Activated T-helper 2 cell treated with anti-CD3 and anti-CD28 coated beads, Interferon-gamma antibody, Interleukin-2, Interleukin-4, amounts not matched to agents 10 μg/mL and 5 μg/mL and 100 μg/mL, durations not matched to agents 14 hours and 24 hours and 36 hours (primary cell): Measurements from ENCODE around the gene STK17B. TPM values are rescaled to one million over a fixed set of nuclear protein-coding genes. Genes with fewer than 3 reads are reported as not detected.

Experiments
- DNase-seq: peaks from one replicate; pipeline ENCODE4 v3.0.0; 2021; ENCODE audit warnings: low spot score
- H3K27ac Mint-ChIP-seq: one replicate; pipeline ENCODE4 v1.8.0; 2021; ENCODE audit warnings: mixed read lengths
- H3K27me3 Mint-ChIP-seq: one replicate; pipeline ENCODE4 v1.8.0; 2021; ENCODE audit warnings: low read depth, mixed read lengths
- H3K36me3 Mint-ChIP-seq: one replicate; pipeline ENCODE4 v1.8.0; 2021; ENCODE audit warnings: low read depth, mixed read lengths
- H3K4me1 Mint-ChIP-seq: one replicate; pipeline ENCODE4 v1.8.0; 2021; ENCODE audit warnings: low read depth, mixed read lengths
- H3K4me3 Mint-ChIP-seq: one replicate; pipeline ENCODE4 v1.8.0; 2021; ENCODE audit warnings: low read depth, mild to moderate bottlenecking, moderate library complexity, mixed read lengths
- H3K9me3 Mint-ChIP-seq: one replicate; pipeline ENCODE4 v1.8.0; 2021; ENCODE audit warnings: mixed read lengths
- intact Hi-C: fragments of 100-400 bp; cut with micrococcal nuclease; formaldehyde crosslinking; loops from one replicate; pipeline ENCODE4 v1.15.1; 2023
- total RNA-seq: library from RNA; stranded (reverse); gene quantifications from 2 replicates; pipeline ENCODE4 v1.2.3, GENCODE V29; 2022

The STK17B gene
- total RNA-seq, result 176 and 178 TPM in 2 replicates

DNA sequence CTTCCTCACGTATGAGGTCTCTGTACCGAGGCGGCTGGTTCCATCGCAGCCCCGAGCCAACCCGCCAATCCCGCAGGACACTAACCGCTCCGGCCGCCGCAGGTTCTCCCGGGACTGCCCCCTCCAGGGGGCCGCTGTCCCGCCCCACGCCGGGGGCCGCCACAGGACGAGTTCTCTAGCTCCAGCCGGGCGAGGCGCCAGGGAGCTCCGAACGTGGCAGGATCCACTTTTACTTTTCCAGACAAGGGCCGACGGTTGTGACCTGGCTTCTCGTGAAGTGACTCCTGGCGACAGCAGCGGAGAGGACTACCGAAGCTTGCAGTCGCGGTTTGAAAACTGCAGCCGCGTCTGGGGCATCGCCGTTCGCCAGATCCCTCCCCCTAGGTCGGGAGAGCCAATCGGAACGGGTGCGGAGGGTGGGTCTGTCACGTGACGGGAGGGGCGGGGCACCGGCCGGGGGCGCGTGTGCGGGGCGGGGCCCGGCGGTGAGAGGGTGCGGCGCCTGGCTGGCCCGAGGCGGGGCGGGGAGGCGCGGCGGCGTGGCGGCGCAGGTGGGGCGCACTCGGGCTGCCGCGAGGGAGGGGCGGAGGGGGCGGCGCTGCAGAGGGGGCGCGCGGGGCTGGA is at the start of gene STK17B:
TSS of gene STK17B (minus strand) at position 331 of the 624 bp plus-strand sequence. CDS start 8,195 bp downstream, outside the sequence.
- peaks cover 45% of the 10 kb centered on the region for H3K36me3 Mint-ChIP-seq
- H3K27ac Mint-ChIP-seq, result peak within 1 kb of the TSS; percentile 93
- no peaks in the 10 kb centered on the region for H3K27me3 Mint-ChIP-seq
- DNase-seq, result peak; percentile 94
- intact Hi-C loops, result loop anchor here (1.0 to 10.0 kb wide), 4 partner anchors 40 to 637 kb away; no protein-coding TSS in a partner anchor
- H3K4me3 Mint-ChIP-seq, result peak within 1 kb of the TSS; percentile 96
- no peaks in the 10 kb centered on the region for H3K9me3 Mint-ChIP-seq
- H3K4me1 Mint-ChIP-seq, result peaks cover 44% of the 10 kb centered on the region

DNA sequence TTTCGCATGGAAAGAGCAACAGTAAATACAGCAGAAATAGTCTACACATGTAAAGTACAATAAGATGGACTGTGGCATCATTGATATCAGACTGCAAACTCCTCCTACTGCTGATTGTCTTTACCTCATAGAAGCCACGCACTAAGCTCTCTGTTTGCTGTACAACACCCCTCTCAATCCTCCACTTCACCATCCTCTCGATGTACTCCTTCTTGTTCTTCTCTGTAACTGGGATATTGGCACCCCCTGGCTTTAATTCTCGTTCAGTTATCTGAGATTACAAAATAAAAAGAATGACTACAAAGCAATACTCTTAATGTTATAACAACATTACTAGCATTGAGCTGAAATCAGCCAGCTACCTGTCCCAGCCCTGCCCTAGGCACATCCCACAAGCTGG is 49.3 kb upstream of the STK17B start:
- no peak overlapping the region for H3K4me3 Mint-ChIP-seq
- DNase-seq, result no peak
- intact Hi-C loops, result no loop called here
- H3K9me3 Mint-ChIP-seq, result peaks cover 3% of the 10 kb centered on the region
- H3K4me1 Mint-ChIP-seq, result peaks cover 35% of the 10 kb centered on the region
- H3K27ac Mint-ChIP-seq, result no peak overlapping the region
- H3K36me3 Mint-ChIP-seq, result peaks cover 32% of the 10 kb centered on the region
- no peaks in the 10 kb centered on the region for H3K27me3 Mint-ChIP-seq

DNA sequence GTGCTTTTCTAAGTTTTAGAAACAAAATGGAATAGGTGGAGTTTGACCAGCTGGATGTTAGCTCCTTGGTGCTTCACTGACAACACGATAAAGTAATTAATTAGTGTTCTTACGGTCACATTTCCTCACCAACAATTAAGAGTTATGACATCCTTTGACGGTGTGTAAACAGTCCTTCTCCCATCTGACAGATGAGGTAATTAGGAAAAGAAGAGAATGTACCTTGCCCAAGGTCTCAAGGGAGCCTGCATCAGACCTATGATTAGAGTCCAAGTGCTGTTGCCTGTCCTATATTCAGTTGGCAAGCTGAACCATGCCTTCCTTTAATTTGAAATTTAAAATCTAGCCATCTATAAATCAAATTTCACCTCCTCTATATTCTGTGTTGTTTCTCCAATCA is 48.3 kb upstream of the STK17B start:
- peaks cover 28% of the 10 kb centered on the region for H3K36me3 Mint-ChIP-seq
- DNase-seq, result no peak
- no peak overlapping the region for H3K27ac Mint-ChIP-seq
- peaks cover 33% of the 10 kb centered on the region for H3K4me1 Mint-ChIP-seq
- peaks cover 3% of the 10 kb centered on the region for H3K9me3 Mint-ChIP-seq
- intact Hi-C loops, result no loop called here
- H3K4me3 Mint-ChIP-seq, result no peak overlapping the region
- H3K27me3 Mint-ChIP-seq, result no peaks in the 10 kb centered on the region

DNA sequence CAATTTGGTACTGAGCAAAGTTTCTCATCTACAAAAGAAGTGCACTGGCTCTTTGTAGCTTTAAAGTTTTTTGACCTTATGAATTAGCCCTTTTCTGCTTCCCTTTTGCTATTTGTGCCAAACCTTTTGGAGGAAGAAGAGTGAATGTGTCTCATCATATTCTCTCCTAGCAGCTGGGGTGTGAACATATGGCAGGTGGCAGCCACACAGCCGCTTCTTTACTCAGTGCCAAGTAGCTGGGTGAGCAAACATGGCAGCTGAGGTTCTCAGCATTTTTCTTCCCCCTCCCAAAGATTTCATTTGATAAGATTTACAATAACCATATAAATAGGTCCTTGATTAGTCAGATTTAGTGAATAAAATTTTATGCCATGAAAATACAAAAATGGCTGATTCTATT is 46.7 kb upstream of the STK17B start:
- intact Hi-C loops, result no loop called here
- no peak overlapping the region for H3K4me3 Mint-ChIP-seq
- peaks cover 3% of the 10 kb centered on the region for H3K9me3 Mint-ChIP-seq
- H3K36me3 Mint-ChIP-seq, result peaks cover 12% of the 10 kb centered on the region
- peaks cover 27% of the 10 kb centered on the region for H3K4me1 Mint-ChIP-seq
- H3K27me3 Mint-ChIP-seq, result no peaks in the 10 kb centered on the region
- no peak for DNase-seq
- H3K27ac Mint-ChIP-seq, result no peak overlapping the region

DNA sequence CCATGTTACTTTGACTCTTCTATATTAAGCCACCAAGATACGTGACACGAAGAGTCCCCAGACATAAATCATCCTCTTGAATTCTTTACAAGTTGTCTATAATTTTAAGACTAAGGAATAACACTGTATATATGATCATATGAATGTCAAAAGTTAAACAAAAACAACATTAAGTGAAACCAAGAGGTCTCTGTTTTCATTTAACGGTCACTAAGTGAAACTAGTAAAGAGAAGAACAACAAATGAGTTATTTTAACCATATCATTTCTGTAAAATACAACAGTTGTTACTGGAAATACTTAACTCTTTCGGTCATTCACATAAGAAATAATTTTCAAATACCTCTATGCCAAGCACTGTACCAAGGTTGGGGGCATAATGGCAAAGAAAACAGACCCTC is 45.7 kb upstream of the STK17B start:
- Mint-ChIP-seq H3K4me3 (no peak overlapping the region), H3K36me3 (peaks cover 8% of the 10 kb centered on the region), H3K27me3 (no peaks in the 10 kb centered on the region), H3K27ac (no peak overlapping the region), H3K9me3 (peaks cover 8% of the 10 kb centered on the region), H3K4me1 (peaks cover 27% of the 10 kb centered on the region)
- intact Hi-C loops, result no loop called here
- no peak for DNase-seq

DNA sequence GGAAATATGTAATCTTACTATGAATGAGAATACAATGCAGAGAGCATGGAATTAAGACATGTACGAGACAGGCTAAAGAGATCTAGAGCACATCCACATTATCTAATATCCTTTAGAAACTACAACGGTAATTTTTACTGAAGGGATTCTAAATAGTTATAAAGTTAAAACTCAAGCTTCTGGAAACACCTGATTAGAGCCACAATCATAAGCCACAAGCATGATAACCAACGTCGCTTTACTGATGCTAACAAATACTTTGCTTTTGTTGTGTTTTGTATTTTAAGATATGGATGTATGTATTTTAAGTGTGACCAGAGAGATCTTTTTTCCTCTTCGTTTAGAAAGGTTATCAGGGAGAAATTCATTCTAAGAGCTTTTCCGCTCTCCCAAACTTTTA is 44.0 kb upstream of the STK17B start:
- Mint-ChIP-seq H3K27me3 (no peaks in the 10 kb centered on the region), H3K36me3 (peaks cover 7% of the 10 kb centered on the region), H3K4me3 (no peak overlapping the region), H3K4me1 (peaks cover 31% of the 10 kb centered on the region), H3K27ac (no peak overlapping the region), H3K9me3 (peaks cover 6% of the 10 kb centered on the region)
- DNase-seq, result no peak
- intact Hi-C loops, result no loop called here

DNA sequence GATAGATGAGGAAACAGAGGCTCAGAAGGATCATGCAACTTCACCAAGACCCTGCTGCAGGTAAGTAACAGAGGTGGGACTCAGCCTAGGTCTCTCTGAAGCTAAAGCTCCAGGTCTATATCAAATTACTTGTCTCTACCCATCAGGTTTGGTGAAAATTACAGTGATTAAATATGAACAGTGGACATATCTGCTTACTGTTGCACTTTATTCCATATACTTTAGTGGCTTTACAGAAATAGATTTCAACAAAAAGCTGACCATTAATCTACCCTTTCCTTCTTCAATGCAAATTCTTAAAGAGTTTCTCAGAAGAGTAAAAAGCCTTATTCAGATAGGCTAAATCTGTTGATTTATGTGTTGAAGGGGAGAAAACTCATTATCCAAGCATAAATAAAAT is 42.8 kb upstream of the STK17B start:
- H3K4me1 Mint-ChIP-seq, result peaks cover 40% of the 10 kb centered on the region
- no peaks in the 10 kb centered on the region for H3K27me3 Mint-ChIP-seq
- peaks cover 5% of the 10 kb centered on the region for H3K36me3 Mint-ChIP-seq
- no peak overlapping the region for H3K27ac Mint-ChIP-seq
- no peak for DNase-seq
- H3K4me3 Mint-ChIP-seq, result no peak overlapping the region
- H3K9me3 Mint-ChIP-seq, result peaks cover 6% of the 10 kb centered on the region
- intact Hi-C loops, result no loop called here

DNA sequence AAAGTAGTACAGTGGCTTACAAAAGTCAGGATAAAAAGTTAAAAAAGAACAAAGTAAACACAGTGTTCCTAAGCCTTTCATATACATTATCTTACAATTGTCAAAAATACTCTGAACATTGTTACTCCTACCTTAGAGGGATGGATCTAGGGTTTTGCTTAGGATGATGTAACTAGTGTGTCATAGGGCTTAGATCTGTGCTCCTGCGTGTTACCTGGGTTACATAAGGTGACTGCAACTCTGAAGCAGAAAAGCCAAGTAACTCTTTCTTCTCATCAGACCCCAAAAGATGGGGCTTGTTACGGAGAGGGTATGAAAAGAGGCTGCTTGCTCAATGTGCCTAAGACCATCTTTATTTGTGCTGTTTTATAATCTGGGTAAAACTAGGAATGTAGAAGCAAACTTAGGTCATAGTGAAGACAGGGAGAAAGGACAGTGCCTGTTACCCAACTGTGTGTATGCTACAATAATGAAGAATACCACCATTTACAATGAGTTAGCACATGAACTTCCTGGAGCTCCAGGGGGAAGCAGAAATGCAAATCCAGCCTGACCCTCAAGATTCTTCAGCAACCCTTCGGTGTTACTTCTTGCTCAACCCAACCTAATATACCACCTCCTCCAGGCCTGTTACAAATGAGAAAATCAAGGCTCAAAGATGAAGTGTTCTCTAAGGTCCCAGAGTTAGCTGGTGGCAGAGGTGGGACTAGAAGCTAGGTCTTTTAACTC is 42.0 kb upstream of the STK17B start:
- peaks cover 5% of the 10 kb centered on the region for H3K36me3 Mint-ChIP-seq
- H3K4me3 Mint-ChIP-seq, result no peak overlapping the region
- peaks cover 6% of the 10 kb centered on the region for H3K9me3 Mint-ChIP-seq
- no peak overlapping the region for H3K27ac Mint-ChIP-seq
- no peak for DNase-seq
- intact Hi-C loops, result no loop called here
- peaks cover 46% of the 10 kb centered on the region for H3K4me1 Mint-ChIP-seq
- no peaks in the 10 kb centered on the region for H3K27me3 Mint-ChIP-seq

DNA sequence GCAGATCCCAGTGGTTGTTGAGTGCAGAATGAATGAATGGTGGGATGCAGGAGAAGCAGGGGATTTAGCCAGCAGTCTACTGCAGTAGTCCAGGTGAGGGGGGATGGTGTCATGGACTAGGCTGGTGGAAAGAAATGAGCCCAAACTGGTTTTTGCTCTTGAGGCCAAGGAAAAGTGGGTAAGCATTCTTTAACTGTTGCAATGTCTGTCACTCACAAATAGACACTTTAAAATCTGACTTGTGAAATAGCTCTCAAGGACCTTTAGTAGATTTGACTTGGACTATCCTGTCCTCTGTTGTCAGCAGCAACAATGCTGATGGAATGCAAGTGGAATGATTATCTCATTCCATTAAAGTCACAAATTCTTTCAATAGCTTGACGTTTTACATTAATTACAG is 37.5 kb upstream of the STK17B start:
- intact Hi-C loops, result no loop called here
- Mint-ChIP-seq H3K27ac (no peak overlapping the region), H3K36me3 (peaks cover 3% of the 10 kb centered on the region), H3K27me3 (no peaks in the 10 kb centered on the region), H3K4me3 (no peak overlapping the region), H3K9me3 (peaks cover 6% of the 10 kb centered on the region), H3K4me1 (peaks cover 46% of the 10 kb centered on the region)
- no peak for DNase-seq

DNA sequence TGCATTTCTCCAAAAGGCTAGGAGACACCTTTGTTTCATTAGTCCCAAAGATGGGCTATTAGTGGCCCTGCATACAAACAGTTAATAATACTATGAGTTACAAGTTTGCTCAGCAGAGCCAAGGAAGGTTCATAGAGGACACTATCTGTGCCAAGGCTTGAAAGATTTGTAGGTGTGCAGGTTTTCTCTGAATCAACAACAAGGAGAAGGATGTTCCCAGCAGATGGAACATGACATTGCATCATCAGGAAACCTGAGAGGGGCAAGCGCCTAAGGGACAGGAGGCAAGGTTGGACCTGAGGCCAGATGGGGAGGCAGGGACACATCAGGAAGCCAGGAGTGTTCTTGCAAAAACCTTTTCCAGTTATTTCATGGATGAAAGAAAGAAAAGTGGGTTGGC is 35.4 kb upstream of the STK17B start:
- intact Hi-C loops, result no loop called here
- H3K4me3 Mint-ChIP-seq, result no peak overlapping the region
- H3K27ac Mint-ChIP-seq, result no peak overlapping the region
- H3K9me3 Mint-ChIP-seq, result no peaks in the 10 kb centered on the region
- H3K36me3 Mint-ChIP-seq, result peaks cover 3% of the 10 kb centered on the region
- no peak for DNase-seq
- peaks cover 42% of the 10 kb centered on the region for H3K4me1 Mint-ChIP-seq
- H3K27me3 Mint-ChIP-seq, result no peaks in the 10 kb centered on the region

DNA sequence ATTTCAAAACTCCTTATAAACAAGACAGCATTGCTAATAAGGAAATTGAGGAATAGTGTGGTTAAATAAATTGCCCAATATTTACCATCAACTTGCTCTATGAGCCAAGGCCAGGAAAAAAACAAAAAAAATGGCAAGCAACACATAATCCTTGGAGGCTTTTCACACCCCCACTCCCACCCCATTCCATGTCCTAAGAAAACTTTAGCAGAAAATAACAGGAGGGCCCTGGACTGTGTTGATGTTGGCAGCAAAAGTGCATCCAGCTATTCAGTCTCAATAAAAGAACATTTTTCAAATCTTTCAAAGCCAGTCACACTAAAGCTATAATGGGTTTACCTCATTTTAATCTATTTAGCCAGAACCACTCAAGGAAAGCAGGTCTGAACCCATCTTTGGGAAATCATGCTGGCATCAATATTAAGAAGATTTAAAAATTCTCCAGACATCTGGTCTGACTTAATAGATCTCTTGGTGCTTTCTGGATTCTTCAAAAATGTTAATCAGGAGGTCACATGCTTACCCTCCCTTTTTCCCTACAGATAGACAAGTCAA is 34.6 kb upstream of the STK17B start:
- DNase-seq, result no peak
- no peak overlapping the region for H3K4me3 Mint-ChIP-seq
- intact Hi-C loops, result no loop called here
- H3K36me3 Mint-ChIP-seq, result peaks cover 3% of the 10 kb centered on the region
- H3K9me3 Mint-ChIP-seq, result no peaks in the 10 kb centered on the region
- H3K27me3 Mint-ChIP-seq, result no peaks in the 10 kb centered on the region
- H3K4me1 Mint-ChIP-seq, result peaks cover 41% of the 10 kb centered on the region
- no peak overlapping the region for H3K27ac Mint-ChIP-seq

DNA sequence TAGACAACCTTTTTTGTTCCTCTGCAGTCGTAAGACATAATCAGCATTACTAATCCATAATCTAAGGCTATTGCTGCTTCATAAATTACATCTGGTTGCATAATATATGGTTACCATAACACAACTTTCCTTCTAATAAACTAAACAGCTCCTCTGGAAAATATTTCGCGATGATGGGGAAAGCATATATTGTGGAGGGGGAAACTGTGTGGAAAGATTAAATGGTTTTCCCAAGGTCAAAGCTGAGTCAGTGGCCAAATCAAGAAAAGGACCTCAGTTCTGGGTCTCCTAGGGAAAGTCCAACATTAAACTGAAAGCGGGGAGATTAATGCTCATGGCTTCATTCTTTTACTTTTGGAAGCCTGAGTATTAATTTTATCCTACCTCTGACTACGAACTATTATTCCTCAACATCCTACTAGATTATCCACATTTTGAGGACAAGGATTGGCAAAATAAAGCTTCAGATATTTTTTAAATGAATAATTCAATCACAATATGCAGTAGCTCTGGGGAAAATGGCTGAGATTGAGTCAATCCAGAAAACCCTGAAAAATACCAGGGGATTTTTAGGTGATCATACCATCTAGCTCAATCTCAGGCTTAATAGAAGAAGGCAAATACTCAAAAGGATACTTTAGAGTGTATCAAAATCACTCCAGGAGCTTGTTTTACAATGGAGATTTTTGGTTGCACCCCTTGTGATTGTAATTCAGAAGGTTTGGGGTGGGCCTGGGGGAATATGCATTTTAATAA is 33.8 kb upstream of the STK17B start:
- Mint-ChIP-seq H3K27me3 (no peaks in the 10 kb centered on the region), H3K9me3 (no peaks in the 10 kb centered on the region), H3K4me1 (peaks cover 45% of the 10 kb centered on the region), H3K36me3 (peaks cover 3% of the 10 kb centered on the region), H3K4me3 (no peak overlapping the region), H3K27ac (no peak overlapping the region)
- DNase-seq, result no peak
- intact Hi-C loops, result no loop called here
